Measurements from ENCODE around the gene SIDT1.
"Not testable (repeated sequence)": the region's sequence is repeated elsewhere in the genome, so short reads cannot be mapped to it uniquely, and the experiment has no call there.

Gene SIDT1

DNA sequence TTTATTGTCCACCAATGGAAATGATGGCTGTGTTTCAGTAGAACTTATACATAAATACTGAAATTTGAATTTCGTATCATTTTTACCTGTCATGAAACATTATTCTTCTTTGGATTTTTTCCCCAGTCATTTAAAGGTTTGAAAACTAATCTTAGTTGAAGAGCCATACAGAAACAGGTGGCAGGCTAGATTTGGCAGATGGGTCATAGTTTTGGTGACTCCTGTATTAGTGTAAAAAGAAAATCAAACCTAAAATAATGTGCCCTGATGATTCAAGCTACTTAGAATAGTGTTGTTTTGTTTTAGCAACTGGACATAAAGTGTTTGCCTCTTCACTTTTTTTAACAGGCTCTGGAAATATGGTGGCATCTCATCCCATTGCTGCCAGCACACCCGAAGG is 68.9 kb downstream of the SIDT1 start:
- no peak for DNase-seq

DNA sequence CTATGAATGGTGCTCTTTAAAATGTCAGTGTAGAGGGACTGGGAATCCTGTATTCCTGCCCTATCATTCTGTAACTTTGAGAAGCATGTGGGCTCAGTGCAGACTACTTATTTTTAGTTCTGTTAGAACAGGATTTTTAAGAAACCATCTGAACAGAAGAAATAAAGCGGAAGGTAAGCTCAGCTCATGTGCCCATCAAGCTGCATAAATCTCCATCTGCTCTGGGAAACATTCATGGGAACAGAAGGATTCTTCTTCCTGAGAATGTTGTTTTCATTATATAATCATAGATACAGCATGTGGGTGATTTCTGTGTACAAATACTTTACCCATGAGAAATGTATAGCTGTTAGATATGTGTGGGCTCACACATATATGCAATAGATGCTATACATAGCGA is 69.9 kb downstream of the SIDT1 start:
- no peak for DNase-seq

DNA sequence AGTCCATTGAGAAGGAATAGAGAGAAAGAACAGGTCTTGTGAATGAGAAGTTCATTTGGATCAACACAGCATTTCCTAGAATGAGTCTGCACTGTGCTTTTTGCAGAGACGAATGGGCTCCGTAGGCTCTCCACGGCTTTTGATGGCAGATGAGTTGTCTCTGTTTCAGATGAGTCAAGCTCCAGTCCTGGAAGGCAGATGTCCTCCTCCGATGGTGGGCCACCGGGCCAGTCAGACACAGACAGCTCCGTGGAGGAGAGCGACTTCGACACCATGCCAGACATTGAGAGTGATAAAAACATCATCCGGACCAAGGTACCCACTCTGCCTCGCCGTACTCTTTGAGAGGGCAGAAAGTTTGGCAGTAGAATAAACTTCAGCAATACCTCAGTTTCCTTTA is 70.5 kb downstream of the SIDT1 start:
- DNase-seq, result no peak

DNA sequence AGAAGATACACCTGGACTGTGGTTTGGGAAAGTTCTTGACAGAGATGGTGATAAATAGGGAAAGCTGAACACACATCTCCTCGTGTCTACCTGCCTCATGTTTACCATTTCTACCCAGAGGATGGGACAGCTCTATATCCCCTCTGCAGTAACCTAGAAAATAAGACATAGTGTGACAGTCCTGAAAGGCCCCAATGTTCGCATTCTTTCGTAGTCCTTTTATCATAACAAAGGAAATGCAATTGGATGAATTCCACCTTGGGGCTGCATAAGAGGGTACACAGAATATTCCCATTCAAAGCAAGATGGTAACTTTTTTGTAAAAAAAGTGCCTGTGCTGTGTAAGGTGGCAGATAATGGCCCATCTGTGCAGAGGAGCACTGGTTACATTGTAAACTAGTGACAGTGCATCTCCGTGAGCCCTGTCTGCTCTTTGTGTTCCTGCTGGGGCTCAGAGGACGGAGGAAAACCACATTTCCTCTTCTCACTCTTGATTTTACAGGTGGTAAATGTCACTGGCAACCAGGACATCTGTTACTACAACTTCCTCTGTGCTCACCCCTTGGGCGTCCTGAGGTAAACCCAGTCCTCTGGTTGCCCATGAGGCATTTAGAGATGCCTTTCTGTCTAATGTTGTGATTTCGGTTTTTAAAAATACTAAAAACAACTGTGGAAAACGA is 74.3 kb downstream of the SIDT1 start:
- no peak for DNase-seq

DNA sequence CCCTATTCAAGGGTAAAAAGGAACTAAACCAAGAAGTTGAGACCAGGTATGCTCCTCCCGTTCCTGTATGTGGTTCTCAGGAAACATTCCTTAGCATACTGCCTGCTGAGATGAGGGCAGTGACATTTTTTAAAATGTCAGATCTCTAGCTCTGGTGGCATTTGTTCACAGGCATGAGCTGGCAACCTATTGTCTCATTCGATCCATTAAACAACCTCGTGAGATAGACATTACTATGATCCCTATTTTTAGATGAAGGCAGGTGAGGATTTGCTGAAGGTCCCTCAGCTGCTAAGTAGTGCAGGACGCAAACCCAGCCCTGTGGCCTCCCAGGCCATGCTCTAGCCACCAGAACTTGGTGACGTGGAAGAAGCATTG is 74.9 kb downstream of the SIDT1 start:
- DNase-seq, result no peak

DNA sequence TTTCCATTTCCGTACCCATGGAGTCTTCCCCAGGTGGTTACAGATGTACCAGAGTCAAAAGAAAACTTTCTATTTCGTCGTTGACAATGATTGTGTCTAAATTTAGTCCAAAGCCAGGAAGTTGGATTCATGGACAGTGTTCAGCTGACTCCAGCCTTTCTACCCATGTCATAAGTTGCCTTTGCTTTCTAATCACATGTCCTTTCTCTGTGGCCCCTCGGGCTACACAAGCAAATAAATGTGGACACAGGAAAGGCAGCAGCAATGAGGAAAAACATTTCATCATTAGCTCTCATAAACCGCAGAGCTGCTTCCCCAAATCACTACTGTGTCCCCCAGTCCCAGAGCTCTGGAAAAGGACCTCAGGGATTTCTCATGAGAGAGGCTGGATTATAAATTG is 82.0 kb downstream of the SIDT1 start:
- DNase-seq, result peak; percentile 48

DNA sequence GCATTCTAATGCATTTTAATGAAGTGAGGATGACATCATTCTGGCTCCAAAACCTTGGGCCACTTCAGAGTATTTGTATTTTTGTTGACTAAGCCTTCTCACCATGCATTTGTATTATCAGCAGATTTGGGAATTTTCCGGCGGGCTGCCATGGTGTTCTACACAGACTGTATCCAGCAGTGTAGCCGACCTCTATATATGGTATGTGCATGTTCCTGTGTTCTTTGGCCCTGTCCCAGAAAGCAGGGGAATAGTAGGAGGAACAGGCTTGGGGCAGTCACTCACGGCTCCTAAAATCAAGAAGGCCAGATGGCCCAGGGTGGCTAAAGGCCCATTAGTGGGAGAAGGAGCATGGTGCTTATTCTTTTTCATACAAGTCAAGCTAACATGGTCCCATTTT is 83.6 kb downstream of the SIDT1 start:
- no peak for DNase-seq

DNA sequence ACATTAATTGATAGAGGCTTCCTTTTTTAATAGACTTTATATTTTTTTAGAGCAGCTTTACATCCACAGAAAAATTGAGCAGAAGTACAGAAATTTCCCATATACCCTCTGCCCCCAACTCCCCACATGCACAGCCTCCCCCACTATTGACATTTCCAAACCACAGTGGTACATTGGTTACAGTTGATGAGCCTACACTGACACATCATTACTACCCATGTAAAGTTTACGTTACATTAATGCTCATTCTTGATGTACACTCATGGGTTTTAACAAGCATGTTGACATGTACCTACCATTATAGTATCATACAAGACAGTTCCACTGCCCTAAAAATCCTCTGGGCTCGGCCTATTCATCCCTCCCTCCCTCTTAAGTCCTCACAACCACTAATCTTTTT is 85.4 kb downstream of the SIDT1 start:
- DNase-seq, result no peak

DNA sequence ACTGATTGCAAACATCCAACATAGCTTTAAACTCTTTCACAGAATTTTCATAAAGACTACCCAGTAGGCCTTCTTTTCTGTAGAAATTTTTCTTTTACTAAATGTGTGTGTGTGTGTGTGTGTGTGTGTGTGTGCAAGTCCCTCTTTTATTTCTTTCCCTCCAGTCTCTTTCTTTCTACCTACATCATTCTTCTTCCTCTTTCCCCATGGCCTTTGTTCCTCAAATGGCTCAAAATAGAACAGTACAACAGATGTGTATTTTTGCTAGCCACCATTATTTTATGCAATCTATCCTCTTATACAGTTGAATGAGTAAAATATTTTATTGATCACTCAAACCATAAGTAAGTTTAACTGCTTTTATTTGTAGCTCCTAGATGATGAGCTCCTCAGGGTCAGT is 87.7 kb downstream of the SIDT1 start:
- peak; percentile 29 for DNase-seq

DNA sequence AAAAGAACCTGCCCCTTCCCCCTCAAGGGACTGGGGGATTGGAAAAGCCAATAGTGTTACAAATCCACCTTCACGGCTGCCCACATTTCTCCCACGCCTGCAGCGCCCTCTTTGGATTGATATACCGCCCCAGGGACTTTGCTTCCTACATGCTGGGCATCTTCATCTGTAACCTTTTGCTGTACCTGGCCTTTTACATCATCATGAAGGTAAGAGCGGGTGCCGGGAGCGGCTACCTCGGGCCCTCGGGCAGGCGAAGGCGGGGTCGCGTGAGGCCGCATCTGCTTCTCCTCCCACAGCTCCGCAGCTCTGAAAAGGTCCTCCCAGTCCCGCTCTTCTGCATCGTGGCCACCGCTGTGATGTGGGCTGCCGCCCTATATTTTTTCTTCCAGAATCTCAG is 91.0 kb downstream of the SIDT1 start:
- no peak for DNase-seq

DNA sequence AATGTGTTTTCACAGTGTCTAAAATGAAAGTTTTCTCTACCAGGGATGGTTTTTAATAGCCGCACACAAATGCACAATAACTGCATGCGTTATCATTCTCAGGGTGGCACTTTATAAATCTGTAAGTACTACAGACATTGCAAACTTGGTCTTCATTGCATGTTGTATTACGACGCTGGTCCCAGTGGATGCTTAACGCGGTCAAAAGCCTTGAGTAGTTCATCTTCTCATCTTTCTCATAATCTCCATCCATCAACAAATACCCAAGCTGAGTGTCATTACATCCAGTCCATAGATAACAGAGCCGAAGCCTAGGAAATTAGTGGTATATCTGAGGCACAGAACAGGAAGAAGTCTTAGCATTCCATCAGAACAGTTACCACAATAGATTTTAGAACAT is 91.5 kb downstream of the SIDT1 start:
- no peak for DNase-seq

DNA sequence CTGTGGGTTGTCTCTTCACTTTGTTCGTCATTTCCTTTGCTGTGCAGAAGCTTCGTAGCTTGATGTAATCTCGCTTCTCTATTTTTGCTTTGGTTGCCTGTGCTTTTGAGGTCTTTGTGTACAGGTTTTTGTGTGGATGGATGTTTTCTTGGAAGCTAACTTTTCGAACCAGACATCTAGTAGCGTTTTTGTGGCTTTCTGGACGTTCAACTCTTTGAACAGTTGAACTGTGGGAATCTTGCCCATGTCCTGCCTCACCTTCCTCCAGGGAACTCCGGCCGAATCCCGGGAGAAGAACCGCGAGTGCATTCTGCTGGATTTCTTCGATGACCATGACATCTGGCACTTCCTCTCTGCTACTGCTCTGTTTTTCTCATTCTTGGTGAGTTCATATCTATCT is 93.5 kb downstream of the SIDT1 start:
- DNase-seq, result peak; percentile 46

DNA sequence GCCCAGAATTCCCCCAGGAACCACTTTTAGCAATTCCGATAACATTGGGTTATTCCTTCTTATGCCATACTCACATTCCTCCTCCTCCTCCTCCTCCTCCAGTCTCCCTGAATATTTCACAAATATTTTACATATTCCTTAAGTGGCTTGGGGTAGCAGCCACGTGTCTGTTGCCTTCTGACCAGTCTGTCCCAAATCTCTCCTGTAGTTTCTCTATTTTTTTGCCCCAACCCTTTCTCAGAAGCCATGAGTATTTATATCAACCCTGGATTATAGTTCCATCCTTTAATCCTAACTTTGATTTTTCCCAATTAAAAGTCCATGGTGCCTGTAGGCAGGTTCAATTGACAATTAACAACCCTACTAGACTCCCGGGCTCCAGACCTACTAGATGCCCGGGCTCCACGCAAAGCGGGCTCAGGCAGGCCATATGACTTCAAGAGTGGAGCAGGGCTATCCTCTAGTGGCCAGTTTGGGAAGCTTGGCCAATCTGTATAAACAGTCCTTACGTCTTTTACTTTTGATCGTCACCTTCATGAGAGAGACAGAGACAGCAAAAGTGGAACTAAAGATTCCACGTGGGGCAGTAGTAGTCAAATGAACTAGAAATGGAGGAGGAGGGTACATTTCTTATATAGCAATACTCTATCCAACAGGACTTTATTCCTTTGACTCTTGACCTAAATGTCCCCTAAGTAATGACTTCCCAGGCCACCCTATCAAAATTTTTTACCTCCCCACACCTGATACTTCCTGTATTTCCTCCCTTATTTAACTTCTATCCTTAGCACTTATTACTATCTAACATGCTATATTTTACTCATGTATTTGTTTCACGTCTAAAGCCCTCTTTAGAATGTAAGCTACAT is 94.4 kb downstream of the SIDT1 start:
- DNase-seq, result peak; percentile 80

DNA sequence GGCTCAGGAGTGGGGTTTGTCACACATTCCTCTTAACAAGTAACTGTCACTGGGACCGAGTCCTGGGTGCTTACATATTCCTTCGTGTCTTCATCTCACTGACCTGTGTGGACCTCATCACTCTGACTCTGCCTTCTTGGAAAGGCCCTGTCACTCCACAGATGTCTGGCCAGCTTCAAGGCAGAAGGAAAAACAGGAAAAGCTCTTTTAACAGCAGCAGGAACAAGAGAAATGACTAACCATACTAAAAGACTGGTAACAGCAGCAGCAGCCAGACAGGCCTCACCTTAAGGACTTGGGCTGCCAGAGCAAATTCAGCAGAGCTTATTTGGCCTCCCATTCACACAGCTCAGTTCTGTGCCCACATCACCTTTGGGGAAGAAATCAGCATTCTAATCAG is 96.0 kb downstream of the SIDT1 start:
- DNase-seq, result no peak

DNA sequence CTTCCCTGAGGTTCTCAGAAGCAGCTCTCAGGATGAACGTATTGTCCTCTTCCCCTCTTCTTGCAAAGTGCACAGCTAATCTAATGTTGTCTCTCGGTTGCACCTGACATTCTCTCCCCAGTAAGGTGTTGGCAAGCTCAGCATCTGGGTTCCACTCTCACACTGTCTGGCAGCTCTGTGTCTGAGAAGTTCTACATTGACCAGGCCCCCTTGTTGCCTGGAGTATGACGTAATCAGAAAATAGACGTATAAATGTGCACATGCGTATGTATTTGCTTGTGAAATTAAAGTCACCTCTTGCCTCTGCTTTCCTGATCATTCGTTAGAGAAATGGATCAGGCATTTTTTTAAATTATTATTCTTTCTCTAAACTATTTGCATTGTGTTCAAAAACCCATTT is 96.4 kb downstream of the SIDT1 start:
- no peak for DNase-seq

DNA sequence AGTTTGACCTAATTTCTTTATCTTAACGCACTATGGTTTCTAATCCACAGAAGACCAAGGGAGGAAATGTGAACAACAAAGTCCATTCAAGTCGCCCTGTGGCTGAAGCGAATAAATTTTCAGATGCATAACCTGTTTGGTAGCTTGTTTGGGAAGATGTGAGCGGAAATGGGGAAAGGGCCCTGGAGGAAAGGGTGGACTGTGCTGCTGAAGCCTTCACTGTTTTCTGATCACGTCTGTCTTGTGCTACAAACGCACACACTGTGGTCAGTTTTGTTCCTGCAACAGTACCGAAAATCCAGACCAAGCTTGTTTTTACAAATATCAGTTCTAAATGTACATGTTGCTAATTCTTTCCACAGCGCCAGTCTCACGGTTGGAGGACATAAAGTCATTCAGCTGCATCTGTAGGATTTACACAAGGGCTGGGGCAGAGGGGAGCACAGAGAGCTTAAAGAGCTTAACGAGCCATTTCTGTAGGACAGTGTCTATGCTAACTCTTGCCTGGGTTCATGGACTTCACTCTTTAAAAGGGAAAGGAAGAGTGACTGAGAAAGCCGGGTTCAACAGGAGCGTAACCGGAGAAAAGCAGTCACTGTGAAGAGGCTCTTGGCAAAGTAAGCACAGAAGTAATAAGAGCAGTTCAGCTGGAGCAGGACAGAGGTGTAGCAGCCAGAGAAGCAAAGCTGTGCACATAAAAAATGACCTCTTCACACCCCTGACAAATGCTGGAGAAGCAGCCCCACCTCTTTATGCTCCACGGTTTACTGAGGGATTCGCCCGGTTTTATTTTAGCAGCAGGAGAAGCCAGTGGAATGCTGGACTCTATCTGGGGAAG is 97.4 kb downstream of the SIDT1 start:
- no peak for DNase-seq

DNA sequence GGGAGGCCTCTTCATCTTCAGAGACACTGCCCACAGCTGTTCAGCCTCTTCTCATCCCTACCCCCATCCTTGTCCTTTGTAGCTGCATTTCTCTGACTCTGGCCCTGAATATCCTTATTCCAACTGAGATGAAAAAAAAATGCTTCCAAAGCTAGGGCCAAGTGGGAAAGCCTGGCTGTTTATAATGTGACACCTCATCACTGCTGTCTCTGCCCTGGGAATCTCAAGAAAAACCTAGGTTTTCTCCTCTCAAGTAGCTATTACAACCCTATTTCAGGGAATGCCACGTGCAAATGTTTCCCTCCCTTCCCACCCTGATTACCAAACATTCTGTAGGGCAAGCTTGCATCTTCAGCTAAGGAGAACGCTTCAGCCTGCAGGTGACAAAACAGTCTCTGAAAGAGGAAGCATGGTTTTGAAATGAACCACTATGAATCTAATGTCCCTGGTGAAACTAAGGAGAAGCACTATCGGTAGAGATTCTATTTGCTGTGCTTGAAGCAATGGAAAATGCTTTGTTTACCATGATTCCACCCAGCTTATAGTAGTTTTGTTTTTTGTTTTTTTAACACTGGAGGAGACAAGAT is 98.7 kb downstream of the SIDT1 start:
- peak; percentile 54 for DNase-seq

DNA sequence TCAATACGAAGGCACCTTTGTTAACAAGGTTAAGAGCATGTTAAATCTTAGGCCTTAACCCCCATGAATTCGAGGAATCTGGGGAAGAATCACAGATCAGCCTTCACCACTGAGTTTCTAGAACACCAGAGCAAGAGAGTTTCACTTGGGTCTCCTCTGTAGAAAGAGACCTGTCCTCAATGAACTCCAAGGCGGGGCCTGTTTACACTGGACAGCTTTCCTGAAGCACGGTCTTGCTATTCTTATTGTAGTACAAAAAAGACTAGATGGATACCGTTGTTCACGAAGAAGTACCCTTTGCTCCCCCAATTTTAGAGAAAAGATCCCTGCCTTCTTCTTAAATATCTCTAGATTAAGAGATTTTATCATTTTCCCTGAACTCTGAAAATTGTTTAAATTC is 99.2 kb downstream of the SIDT1 start:
- no peak for DNase-seq

DNA sequence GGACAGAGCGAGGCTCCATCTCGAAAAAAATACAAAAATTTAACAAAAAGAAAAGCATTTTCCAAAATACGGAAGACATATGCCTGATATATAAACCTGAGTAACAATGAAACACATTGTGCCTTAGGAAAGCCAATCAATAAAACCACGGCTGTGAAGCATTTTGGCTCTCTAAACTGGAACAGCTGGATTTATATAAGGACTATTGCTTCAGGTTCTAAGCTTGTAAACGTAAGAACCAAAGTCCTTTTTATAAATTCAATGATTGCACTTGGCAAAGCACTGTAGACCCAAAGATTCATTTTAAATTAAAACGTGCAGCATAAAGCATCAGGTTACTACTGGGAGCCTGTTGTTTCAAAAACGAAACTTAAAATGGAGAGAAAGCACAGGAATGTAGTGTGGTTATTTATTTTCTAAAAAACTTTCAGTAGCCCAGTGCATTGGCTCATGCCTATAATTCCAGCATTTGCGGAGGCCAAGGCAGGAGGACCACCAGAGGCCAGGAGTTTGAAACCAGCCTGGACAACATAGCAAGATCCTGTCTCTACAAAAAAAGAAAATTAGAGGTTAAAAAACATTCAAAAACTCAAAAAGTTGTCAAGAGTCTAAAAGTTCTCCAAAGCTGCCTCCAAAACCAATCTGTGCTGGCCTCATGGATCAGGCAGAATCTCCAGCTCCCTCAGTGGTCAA is 102.6 kb downstream of the SIDT1 start:
- DNase-seq, result no peak

DNA sequence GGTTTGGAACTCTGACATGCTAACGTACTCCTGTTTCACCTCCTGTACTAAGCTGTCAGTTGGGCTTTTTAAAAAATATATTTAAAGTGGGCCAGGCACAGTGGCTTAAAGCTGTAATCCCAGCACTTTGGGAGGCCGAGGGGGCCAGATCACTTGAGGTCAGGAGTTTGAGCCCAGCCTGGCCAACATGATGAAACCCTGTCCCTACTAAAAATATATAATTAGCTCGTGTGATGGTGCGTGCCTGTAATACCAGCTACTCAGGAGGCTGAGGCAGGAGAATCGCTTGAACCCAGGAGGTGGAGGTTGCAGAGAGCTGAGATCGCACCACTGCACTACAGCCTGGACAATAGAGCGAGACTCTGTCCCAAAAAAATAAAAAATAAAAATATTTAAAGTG is 103.7 kb downstream of the SIDT1 start:
- not testable (repeated sequence) for DNase-seq

DNA sequence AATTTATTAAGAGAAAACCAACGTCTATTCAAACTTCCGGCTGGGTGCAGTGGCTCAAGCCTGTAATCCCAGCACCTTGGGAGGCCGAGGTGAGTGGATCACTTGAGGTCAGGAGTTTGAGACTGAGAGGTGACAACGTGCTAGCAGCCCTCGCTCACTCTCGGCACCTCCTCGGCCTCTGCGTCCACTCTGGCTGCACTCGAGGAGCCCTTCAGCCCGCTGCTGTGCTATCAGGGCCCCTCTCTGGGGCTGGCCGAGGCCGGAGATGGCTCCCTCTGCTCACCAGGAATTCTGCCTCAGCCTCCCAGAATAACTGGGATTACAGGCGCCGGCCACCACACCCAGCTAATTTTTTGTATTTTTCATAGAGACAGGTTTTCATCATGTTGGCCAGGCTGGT is 105.4 kb downstream of the SIDT1 start:
- DNase-seq, result no peak

DNA sequence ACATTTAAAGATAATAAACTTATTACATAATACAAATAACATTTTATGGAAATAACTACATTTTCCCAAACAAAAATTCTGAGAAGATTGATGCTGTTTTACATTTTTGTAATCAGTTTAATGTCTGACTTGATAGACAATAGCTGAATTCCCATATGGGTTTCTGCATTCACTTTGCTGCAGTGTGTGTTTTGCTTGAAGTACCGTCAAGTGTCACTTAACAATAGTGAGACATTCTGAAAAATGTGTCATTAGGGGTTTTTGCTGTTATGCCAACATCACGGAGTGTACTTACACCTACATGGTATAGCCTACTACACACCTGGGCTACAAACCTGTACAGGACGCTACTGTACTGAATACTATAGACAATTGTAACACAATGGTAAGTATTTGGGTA is 106.6 kb downstream of the SIDT1 start:
- DNase-seq, result no peak

DNA sequence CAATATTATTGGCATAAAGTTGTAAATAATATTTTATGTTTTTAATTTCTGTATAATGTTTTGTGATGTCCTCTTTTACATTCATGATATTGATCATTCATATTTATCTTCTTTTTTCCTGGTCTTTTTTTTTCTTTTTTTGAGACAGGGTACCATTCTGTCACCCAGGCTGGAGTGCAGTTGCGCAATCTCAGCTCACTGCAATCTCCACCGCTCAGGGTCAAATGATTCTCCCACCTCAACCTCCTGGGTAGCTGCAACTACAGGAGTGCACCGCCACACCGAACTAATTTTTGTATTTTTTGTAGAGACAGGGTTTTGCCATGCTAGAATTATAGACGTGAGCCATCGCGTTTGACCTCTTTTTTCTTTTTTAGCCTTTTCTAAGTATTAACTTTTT is 111.2 kb downstream of the SIDT1 start:
- DNase-seq, result no peak
